ENCODE measurements around the gene LTA4H. TPM values are rescaled to one million over a fixed set of nuclear protein-coding genes. Genes with fewer than 3 reads are reported as not detected.

Gene LTA4H
- total RNA-seq, 4 donors from 2014 or later, result 105 to 235 (median 123) TPM

DNA sequence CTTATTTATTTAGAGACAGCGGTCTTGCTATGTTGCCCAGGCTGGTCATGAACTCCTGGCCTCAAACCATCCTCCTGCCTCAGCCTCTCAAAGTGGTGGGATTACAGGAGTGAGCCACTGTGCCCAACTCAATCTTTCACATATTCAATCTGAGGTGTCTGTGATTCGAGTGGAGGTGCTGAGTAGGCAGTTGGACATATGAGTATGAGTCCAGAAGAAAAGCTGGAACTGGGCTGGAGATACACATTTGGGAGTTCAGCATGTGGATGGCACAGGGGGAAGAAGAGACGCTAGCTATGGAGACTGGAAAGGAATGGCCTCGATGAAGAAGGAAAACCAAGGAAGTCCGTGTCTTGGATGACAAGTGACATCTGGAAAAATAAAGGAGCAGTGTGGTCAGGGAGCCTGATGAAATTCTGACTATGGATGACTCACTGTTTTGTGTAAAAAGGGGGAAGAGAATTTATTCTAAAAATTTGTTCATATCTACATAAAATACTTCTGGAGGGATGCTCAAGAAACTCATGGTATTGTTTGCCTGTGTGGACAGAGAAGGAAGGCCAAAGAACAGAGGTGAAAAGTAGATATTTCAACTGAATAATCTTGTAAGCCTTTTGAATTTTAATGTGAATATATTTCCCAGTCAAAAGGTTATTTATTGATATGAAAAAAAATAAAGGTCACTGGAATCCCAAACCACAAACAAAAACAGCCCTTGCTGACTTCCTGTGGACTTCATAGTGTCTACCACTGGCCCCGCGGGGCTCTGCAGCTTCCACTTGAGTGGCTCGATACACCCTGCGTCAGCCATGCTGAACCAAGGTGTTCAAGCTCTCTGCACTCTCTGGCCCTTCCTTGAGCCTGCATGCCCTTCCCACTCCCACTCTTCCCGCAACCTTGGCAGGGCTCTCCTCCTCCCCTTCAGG lies 8.9 kb upstream of the LTA4H start:
- DNase-seq, result no peak
- no peaks in the 10 kb centered on the region for H3K27me3 ChIP-seq
- H3K27ac ChIP-seq, result peak overlapping the region in 1 of 4 donors; percentile 29
- no peaks in the 10 kb centered on the region for H3K9me3 ChIP-seq
- intact Hi-C loops (cut with DNase I), result no loop called here
- 61 to 63% methylated on average over 10 of the region's 10 CpGs for WGBS, 2 donors
- peaks cover 28 to 40% (median 30%) of the 10 kb centered on the region in 3 donors for H3K4me1 ChIP-seq
- H3K36me3 ChIP-seq, result no peaks in the 10 kb centered on the region
- no peak for TF ChIP-seq POLR2A (IDR thresholded peaks at IDR 0.05)
- TF ChIP-seq, protein P1, sequence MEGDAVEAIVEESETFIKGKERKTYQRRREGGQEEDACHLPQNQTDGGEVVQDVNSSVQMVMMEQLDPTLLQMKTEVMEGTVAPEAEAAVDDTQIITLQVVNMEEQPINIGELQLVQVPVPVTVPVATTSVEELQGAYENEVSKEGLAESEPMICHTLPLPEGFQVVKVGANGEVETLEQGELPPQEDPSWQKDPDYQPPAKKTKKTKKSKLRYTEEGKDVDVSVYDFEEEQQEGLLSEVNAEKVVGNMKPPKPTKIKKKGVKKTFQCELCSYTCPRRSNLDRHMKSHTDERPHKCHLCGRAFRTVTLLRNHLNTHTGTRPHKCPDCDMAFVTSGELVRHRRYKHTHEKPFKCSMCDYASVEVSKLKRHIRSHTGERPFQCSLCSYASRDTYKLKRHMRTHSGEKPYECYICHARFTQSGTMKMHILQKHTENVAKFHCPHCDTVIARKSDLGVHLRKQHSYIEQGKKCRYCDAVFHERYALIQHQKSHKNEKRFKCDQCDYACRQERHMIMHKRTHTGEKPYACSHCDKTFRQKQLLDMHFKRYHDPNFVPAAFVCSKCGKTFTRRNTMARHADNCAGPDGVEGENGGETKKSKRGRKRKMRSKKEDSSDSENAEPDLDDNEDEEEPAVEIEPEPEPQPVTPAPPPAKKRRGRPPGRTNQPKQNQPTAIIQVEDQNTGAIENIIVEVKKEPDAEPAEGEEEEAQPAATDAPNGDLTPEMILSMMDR (IDR thresholded peaks at IDR 0.05), result no peak
- H3K4me3 ChIP-seq, result no peak overlapping the region

DNA sequence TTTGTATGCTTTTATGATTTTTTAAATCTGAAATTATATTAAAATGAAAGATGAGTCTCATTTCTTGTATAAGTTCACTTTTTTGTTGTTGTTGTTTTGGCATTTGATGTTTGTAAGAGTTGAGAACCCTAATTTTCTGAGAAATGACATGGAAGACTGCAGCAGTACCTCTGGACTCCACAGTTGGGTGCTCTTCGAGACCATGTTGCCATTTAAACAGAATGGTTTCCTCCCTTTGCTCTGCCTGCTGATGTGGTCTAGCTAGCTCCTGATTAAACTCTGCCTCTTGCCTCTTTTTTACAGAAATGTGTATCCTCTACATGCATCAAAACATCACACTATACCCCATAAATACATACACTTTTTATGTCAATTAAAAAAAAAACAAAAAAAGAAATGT lies 5.8 kb upstream of the LTA4H start:
- peaks cover 4 to 10% (median 6%) of the 10 kb centered on the region in 3 donors for H3K4me1 ChIP-seq
- TF ChIP-seq POLR2A (IDR thresholded peaks at IDR 0.05), result no peak
- TF ChIP-seq, protein P1 (IDR thresholded peaks at IDR 0.05), result no peak
- DNase-seq, result no peak
- H3K9me3 ChIP-seq, result no peaks in the 10 kb centered on the region
- no peak overlapping the region for H3K4me3 ChIP-seq
- H3K27me3 ChIP-seq, result no peaks in the 10 kb centered on the region
- WGBS, 2 donors, result 74 to 88% methylated on average over 1 of the region's 1 CpG
- no peaks in the 10 kb centered on the region for H3K36me3 ChIP-seq
- intact Hi-C loops (cut with DNase I), result no loop called here
- H3K27ac ChIP-seq, result no peak overlapping the region

DNA sequence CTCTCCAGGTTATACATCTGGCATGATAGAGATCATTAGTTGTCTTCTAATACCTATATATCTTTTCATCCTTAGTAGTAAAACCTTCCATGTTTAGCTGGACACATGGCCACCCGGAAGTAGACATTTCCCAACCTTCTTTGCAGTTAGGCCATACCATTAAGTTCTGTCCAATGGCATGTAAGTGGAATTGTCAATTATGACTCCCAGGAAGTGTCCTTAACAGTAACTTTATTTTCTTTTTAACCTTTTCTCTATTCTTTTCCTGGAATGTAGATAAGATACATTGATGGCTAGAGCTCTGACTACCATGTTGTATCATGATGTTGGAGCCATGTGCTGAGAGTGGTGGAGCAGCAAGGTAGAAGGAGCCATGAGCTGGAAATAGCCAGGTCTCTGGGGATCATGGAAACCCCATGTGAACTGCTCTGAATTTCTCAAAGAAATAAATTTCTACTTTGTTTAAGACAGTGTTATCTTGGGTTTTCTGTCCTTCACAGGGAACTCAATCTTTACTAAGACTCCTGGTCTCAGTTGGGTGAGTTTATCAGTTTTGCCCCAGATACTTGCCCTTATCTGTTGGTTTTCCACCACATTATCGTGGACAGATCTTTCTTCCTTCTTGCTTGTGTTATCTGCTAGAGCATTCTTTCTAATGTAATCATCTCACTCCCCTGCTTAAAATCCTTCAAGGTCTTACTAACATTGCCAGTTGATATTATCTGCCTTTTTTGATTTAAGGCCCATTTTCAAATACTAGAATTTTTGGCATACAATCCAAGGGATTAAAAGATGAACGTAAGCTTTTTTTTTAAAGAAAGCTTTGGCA lies 5.1 kb upstream of the LTA4H start:
- intact Hi-C loops (cut with DNase I), result no loop called here
- TF ChIP-seq POLR2A (IDR thresholded peaks at IDR 0.05), result no peak
- TF ChIP-seq, protein P1 (IDR thresholded peaks at IDR 0.05), result no peak

DNA sequence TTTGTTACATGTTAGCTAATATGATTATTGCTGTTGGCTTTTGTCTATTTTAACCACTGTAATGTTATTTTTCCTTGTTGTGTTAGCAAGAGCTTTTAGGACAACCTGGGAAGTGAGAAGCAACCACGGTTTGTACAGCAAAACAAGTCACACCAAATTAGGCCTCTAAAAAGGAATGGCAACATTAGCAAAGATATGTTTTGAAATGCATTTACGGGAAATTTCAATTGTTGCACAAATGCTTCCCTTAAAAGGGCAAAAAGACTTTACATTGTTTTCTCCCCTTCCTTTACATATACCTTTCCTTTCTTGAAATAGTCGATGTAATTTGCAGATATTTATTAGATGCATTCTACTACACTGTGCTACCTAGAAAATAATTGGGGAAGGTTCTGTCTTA lies 4.1 kb upstream of the LTA4H start:
- no peaks in the 10 kb centered on the region for H3K36me3 ChIP-seq
- WGBS, 2 donors, result 73 to 80% methylated on average over 3 of the region's 3 CpGs
- no peak overlapping the region for H3K4me3 ChIP-seq
- peaks cover 0 to 10% (median 5%) of the 10 kb centered on the region in 3 donors for H3K4me1 ChIP-seq
- intact Hi-C loops (cut with DNase I), result no loop called here
- H3K27me3 ChIP-seq, result no peaks in the 10 kb centered on the region
- TF ChIP-seq, protein P1 (IDR thresholded peaks at IDR 0.05), result no peak
- no peak for TF ChIP-seq POLR2A (IDR thresholded peaks at IDR 0.05)
- no peak overlapping the region for H3K27ac ChIP-seq
- H3K9me3 ChIP-seq, result no peaks in the 10 kb centered on the region
- DNase-seq, result no peak

More for the DNA sequence above, 5.1 kb upstream of the LTA4H start:
- Histone ChIP-seq H3K4me1 (peaks cover 0 to 7% (median 3%) of the 10 kb centered on the region in 3 donors), H3K9me3 (no peaks in the 10 kb centered on the region), H3K4me3 (no peak overlapping the region), H3K27me3 (no peaks in the 10 kb centered on the region), H3K27ac (no peak overlapping the region), H3K36me3 (no peaks in the 10 kb centered on the region)
- 67 to 69% methylated on average over 3 of the region's 3 CpGs for WGBS, 2 donors
- DNase-seq, result no peak

Measured in esophagus squamous epithelium (tissue), 5 donors.